ENCODE data around the gene ALS2CL.
"Not testable (repeated sequence)": the region's sequence is repeated elsewhere in the genome, so short reads cannot be mapped to it uniquely, and the experiment has no call there.

ALS2CL gene, protein sequence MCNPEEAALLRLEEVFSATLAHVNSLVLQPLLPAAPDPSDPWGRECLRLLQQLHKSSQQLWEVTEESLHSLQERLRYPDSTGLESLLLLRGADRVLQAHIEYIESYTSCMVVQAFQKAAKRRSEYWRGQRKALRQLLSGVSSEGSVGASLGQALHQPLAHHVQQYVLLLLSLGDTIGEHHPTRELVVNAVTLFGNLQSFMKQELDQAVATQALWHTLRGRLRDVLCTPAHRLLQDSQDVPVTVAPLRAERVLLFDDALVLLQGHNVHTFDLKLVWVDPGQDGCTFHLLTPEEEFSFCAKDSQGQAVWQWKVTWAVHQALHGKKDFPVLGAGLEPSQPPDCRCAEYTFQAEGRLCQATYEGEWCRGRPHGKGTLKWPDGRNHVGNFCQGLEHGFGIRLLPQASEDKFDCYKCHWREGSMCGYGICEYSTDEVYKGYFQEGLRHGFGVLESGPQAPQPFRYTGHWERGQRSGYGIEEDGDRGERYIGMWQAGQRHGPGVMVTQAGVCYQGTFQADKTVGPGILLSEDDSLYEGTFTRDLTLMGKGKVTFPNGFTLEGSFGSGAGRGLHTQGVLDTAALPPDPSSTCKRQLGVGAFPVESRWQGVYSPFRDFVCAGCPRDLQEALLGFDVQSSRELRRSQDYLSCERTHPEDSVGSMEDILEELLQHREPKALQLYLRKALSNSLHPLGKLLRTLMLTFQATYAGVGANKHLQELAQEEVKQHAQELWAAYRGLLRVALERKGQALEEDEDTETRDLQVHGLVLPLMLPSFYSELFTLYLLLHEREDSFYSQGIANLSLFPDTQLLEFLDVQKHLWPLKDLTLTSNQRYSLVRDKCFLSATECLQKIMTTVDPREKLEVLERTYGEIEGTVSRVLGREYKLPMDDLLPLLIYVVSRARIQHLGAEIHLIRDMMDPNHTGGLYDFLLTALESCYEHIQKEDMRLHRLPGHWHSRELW

DNA sequence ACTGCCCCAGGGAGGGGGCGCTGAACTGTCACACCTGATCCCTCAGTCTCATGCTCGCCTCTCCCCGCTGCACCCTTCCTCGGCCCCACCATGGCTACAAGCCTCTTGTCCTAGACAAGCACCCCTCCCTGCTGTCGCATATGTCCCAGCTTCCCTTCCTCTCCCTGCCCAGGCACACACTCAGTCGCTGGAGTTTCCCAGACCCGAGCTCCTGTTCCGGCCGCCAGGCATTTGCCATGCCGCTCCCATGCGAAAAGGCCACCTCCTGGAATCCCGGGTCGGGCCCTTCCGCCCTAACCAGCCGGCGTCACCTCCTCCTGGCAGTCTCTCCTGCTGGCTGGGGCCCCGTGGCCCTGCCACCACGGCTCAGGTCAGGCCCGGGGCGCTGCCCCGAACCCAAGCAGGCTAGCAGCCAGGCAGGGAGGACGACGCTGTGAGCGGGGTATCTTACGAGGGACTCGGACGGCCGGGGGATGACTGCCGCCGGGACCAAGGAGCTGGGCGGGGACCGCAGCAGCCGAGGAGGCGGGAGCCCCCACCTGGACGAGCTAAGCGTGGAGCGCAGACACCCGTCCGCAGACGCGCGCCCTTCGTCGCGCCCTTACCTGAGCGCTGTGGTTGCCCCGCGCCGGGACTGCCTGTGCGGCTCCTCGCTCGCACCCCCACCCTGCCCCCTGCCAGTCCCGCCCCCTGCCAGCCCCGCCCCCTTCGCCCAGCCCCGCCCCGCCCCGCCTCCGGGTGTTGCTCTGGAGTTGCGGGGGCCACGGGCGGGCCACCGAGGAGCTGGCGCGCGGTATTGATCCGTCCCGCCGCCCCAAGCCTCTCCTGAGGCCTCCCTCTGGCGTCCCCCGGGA, at the start of gene ALS2CL:
Gene ALS2CL, minus strand, starts transcription at position 642 of the 854 bp plus-strand sequence. CDS start 4,239 bp downstream, outside the sequence.
- Histone ChIP-seq H3K27me3 (ENCODE audit: control insufficient read depth, insufficient read depth, low read length) (peaks cover 21% of the 10 kb centered on the region), H3K36me3 (ENCODE audit: control insufficient read depth, low read depth, low read length) (no peaks in the 10 kb centered on the region), H3K9ac (ENCODE audit: low read length) (no peak within 1 kb of the TSS), H3K27ac (ENCODE audit: low read length) (no peak within 1 kb of the TSS), H3K4me3 (ENCODE audit: low read length) (peak within 1 kb of the TSS; percentile 55), H3K9me3 (ENCODE audit: control insufficient read depth, low read depth, low read length) (no peaks in the 10 kb centered on the region), H3K4me1 (ENCODE audit: control insufficient read depth, low read depth, low read length) (peaks cover 9% of the 10 kb centered on the region)

DNA sequence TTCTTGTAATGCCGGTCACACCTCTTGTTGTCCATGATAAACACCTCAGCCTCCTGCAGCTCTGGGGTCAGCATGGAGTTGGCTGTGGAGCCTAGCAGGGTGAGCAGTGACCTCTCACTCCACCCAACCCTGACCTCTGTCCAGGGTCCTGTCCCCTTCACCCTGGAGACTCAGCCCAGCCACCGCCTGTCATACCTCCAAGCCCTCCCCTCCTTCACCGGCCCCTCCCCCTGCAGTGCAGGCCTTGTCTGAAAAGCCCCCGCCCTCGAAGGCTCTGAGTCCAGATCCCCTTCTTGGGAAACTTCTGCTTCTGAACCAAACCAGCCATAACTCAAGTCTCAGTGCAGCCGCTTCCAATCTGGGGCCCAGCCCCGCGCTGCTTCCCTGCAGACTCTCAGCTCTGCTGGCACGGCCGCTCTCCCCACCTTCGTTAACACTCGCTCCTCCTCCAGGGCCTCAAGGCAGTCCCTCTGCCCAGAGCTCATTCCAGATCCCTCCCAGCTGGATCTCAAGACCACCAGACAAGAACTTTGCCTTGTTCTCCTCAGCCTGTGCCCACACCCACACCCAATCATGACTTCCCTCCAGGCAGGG, 49.6 kb upstream of the ALS2CL start:
- H3K27ac ChIP-seq (ENCODE audit: low read length), result no peak overlapping the region

DNA sequence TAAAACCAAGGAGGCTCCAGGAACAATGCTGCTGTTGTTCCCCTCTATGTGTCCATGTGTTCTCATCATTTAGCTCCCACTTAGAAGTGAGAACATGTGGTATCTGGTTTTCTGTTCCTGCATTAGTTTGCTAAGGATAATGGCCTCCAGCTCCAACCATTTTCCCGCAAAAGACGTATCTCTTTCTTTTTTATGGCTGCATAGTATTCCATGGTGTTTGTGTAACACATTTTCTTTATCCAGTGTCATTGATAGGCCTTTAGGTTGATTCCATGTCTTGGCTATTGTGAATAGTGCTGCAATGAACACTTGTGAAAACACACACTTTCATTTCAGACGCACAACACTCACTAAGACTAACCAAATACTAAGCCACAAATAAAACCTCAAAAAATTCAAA, 46.1 kb upstream of the ALS2CL start:
- not testable (repeated sequence) for H3K9ac ChIP-seq (ENCODE audit: low read length); H3K4me1 ChIP-seq (ENCODE audit: control insufficient read depth, low read depth, low read length); H3K36me3 ChIP-seq (ENCODE audit: control insufficient read depth, low read depth, low read length); H3K9me3 ChIP-seq (ENCODE audit: control insufficient read depth, low read depth, low read length); H3K27me3 ChIP-seq (ENCODE audit: control insufficient read depth, insufficient read depth, low read length); H3K4me3 ChIP-seq (ENCODE audit: low read length); H3K27ac ChIP-seq (ENCODE audit: low read length)

More for the DNA sequence above, 49.6 kb upstream of the ALS2CL start:
- no peaks in the 10 kb centered on the region for H3K36me3 ChIP-seq (ENCODE audit: control insufficient read depth, low read depth, low read length)
- no peak overlapping the region for H3K4me3 ChIP-seq (ENCODE audit: low read length)
- H3K9me3 ChIP-seq (ENCODE audit: control insufficient read depth, low read depth, low read length), result no peaks in the 10 kb centered on the region
- no peaks in the 10 kb centered on the region for H3K27me3 ChIP-seq (ENCODE audit: control insufficient read depth, insufficient read depth, low read length)
- no peak overlapping the region for H3K9ac ChIP-seq (ENCODE audit: low read length)
- H3K4me1 ChIP-seq (ENCODE audit: control insufficient read depth, low read depth, low read length), result no peaks in the 10 kb centered on the region

DNA sequence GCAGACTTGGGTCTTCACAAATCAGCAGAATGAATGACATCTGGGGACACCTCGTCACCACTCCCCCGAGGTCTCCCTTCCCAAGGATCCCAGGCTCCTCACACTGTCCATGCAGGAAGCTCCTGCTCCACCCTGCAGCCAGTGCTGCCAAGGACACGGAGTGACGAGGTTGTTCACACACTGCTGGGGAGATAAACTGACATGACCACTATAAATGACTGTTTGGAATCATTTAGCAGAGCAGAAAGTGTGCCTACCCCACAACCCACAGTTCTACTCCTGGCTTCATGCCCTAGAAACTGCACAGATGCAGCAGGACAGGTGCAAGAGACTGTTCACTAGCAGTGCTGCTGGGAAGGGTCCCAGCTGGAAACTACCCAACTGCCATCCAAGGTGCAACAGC, 43.9 kb upstream of the ALS2CL start:
- Histone ChIP-seq H3K4me1 (ENCODE audit: control insufficient read depth, low read depth, low read length) (no peaks in the 10 kb centered on the region), H3K27ac (ENCODE audit: low read length) (no peak overlapping the region), H3K9me3 (ENCODE audit: control insufficient read depth, low read depth, low read length) (no peaks in the 10 kb centered on the region), H3K4me3 (ENCODE audit: low read length) (no peak overlapping the region), H3K27me3 (ENCODE audit: control insufficient read depth, insufficient read depth, low read length) (no peaks in the 10 kb centered on the region), H3K36me3 (ENCODE audit: control insufficient read depth, low read depth, low read length) (no peaks in the 10 kb centered on the region), H3K9ac (ENCODE audit: low read length) (no peak overlapping the region)

DNA sequence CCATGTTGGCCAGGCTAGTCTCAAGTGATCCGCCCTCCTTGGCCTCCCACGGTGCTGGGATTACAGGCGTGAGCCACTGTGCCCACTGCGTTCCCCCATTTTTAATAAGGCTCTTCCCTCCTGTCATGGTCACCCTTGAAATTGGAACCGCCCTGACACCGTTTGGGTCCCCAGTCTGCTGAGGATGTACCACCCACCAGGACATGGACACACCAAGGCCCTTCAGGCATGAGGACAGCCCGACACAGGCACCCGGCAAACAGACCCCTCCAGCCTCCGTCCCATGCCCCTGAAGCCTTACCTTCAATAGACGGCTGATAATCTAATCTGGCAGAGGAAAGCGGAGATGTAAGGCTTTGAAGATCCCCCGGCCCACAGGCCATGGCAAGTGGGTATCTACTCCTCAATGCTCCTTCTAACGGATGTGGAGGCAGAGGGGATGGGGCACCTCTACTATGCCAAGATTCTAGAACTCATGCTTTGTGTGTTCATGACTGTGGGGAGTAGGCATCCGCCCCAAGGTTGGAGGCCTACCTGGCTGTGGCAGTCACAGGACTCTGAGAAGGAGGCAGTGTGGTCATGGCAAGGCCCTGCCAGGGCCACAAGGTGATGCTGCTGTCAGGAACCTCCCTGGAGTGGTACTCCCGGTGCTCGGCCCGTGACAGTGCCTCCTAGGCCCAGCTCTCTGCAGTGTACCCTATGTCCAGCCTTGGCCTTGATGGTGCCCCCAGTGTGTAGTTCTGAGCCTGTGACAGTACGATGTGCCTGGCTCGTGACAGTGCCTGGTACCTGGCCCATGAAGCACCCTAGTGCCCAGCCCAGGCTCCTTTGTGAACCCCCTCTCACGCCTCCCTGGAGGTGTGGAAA, 42.8 kb upstream of the ALS2CL start:
- no peak overlapping the region for H3K9ac ChIP-seq (ENCODE audit: low read length)
- no peaks in the 10 kb centered on the region for H3K4me1 ChIP-seq (ENCODE audit: control insufficient read depth, low read depth, low read length)
- no peaks in the 10 kb centered on the region for H3K36me3 ChIP-seq (ENCODE audit: control insufficient read depth, low read depth, low read length)
- no peaks in the 10 kb centered on the region for H3K9me3 ChIP-seq (ENCODE audit: control insufficient read depth, low read depth, low read length)
- no peak overlapping the region for H3K4me3 ChIP-seq (ENCODE audit: low read length)
- no peaks in the 10 kb centered on the region for H3K27me3 ChIP-seq (ENCODE audit: control insufficient read depth, insufficient read depth, low read length)
- H3K27ac ChIP-seq (ENCODE audit: low read length), result no peak overlapping the region

DNA sequence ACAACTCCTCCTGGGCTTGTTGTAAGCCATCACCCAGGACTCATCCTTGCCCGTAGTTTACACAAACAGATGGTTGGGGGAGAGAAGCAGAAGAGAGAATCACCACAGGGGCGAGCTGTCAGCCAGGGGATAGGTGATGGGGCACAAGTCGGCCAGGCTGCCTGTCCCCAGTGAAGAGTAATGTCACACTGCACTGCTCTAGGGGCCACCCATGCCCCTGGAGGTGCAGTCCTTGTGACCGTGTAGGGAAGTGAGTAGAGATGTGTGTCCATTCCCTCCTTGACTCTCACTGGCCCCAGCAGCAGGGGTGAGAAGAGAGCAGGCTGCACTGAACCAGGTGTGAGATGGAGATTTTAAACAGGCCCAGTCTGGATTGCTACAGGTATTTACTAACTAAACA, 41.3 kb upstream of the ALS2CL start:
- Histone ChIP-seq H3K27ac (ENCODE audit: low read length) (no peak overlapping the region), H3K27me3 (ENCODE audit: control insufficient read depth, insufficient read depth, low read length) (no peaks in the 10 kb centered on the region), H3K4me1 (ENCODE audit: control insufficient read depth, low read depth, low read length) (no peaks in the 10 kb centered on the region), H3K36me3 (ENCODE audit: control insufficient read depth, low read depth, low read length) (no peaks in the 10 kb centered on the region), H3K4me3 (ENCODE audit: low read length) (no peak overlapping the region), H3K9me3 (ENCODE audit: control insufficient read depth, low read depth, low read length) (no peaks in the 10 kb centered on the region), H3K9ac (ENCODE audit: low read length) (no peak overlapping the region)

DNA sequence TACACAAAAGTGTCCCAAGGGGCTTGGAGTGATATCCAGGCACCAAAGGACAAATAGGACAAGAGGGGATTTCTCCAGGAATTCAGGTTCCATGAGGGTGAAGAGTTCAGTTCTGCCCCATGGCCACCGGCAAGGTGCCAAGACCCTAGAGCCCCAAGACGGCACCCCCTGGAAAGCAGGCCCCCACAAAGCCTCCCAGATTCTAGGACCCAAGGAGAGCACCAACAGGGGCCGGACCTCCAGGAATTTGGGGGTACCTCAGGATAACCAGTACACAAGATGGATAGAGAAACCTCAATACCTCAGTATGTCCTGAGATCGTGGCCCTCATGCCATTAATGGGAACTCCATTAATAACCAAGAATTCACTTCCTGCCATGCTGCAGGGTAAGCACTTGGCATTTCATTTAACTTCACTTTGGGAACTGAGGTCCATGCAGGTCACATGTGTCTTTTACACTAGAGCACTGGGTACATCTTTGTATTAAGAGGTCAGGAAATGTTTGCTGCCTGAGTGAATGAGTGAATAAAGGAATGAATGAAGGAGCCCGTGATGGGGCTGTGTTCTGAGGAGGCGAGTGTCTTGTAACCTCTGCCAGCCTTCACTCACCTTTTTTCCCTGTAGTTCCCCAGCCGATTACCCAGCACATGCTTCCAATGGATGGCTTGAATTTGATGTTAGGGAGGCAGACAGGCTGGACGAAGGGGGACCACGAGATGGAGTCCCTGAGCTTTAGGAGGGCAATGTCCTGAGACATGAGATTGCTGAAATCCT, 39.7 kb upstream of the ALS2CL start:
- no peaks in the 10 kb centered on the region for H3K4me1 ChIP-seq (ENCODE audit: control insufficient read depth, low read depth, low read length)
- no peaks in the 10 kb centered on the region for H3K36me3 ChIP-seq (ENCODE audit: control insufficient read depth, low read depth, low read length)
- no peak overlapping the region for H3K9ac ChIP-seq (ENCODE audit: low read length)
- no peaks in the 10 kb centered on the region for H3K27me3 ChIP-seq (ENCODE audit: control insufficient read depth, insufficient read depth, low read length)
- no peaks in the 10 kb centered on the region for H3K9me3 ChIP-seq (ENCODE audit: control insufficient read depth, low read depth, low read length)
- H3K27ac ChIP-seq (ENCODE audit: low read length), result no peak overlapping the region
- H3K4me3 ChIP-seq (ENCODE audit: low read length), result no peak overlapping the region

DNA sequence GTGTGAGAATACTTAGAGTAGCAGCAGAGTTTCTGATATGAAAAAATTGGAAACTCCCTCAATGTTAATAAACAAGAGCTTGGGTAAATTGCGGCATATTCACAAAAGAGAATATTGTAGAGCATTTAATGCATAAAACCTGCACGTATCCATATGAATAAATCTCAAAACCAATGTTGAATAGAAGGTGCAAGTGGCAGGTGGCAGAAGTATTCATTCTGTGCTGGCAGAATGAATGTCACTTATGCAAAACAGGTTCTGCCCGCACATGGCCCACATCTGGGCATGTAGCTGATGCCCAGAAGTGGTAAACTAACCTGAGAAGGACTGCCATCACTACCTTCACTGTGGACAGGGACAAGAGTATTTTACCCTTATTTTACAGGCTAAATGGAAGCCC, 38.3 kb upstream of the ALS2CL start:
- H3K4me3 ChIP-seq (ENCODE audit: low read length), result no peak overlapping the region
- H3K9ac ChIP-seq (ENCODE audit: low read length), result no peak overlapping the region
- H3K36me3 ChIP-seq (ENCODE audit: control insufficient read depth, low read depth, low read length), result no peaks in the 10 kb centered on the region
- no peak overlapping the region for H3K27ac ChIP-seq (ENCODE audit: low read length)
- H3K9me3 ChIP-seq (ENCODE audit: control insufficient read depth, low read depth, low read length), result no peaks in the 10 kb centered on the region
- no peaks in the 10 kb centered on the region for H3K27me3 ChIP-seq (ENCODE audit: control insufficient read depth, insufficient read depth, low read length)
- H3K4me1 ChIP-seq (ENCODE audit: control insufficient read depth, low read depth, low read length), result peaks cover 2% of the 10 kb centered on the region

DNA sequence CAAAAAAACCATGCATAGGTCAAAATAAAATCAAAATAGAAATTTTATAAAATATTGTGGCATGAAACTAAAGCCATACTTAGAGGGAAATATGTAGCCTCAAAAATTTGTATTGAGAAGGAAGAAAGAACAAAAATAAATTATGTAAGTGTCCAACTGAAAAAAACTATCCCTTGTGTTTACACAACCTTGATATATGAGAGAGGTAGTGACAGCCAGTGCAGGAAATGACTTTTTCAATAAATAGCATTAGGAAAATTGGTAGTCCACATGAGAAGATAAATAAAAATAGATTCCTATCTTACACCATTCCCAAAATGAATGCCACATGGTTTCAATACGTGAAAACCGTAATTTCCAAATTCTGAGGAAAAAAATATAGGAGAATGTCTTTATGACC, 37.3 kb upstream of the ALS2CL start:
- H3K27me3 ChIP-seq (ENCODE audit: control insufficient read depth, insufficient read depth, low read length), result no peaks in the 10 kb centered on the region
- H3K4me3 ChIP-seq (ENCODE audit: low read length), result no peak overlapping the region
- no peaks in the 10 kb centered on the region for H3K9me3 ChIP-seq (ENCODE audit: control insufficient read depth, low read depth, low read length)
- no peak overlapping the region for H3K27ac ChIP-seq (ENCODE audit: low read length)
- H3K9ac ChIP-seq (ENCODE audit: low read length), result no peak overlapping the region
- H3K36me3 ChIP-seq (ENCODE audit: control insufficient read depth, low read depth, low read length), result no peaks in the 10 kb centered on the region
- H3K4me1 ChIP-seq (ENCODE audit: control insufficient read depth, low read depth, low read length), result peaks cover 8% of the 10 kb centered on the region

DNA sequence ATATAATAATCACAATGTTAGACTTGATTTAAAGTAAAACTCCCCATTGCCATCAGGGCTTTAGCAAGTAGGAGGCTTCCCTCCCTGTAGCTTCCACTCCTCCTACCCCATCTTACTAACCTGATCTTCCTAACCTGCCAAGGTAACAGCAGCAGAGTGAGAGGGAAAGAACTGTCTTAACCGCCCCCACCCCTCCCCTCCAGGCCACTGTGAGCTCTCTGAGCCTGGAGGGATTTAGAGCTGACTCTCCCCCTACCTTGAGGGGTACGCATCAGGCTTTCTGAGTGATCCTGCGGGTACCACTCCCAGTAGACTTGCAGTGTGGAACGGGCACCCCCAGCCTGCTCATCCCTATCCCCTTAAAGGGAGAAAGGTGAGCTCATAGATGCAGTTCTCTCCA, 35.6 kb upstream of the ALS2CL start:
- no peaks in the 10 kb centered on the region for H3K27me3 ChIP-seq (ENCODE audit: control insufficient read depth, insufficient read depth, low read length)
- H3K4me1 ChIP-seq (ENCODE audit: control insufficient read depth, low read depth, low read length), result peaks cover 8% of the 10 kb centered on the region
- no peak overlapping the region for H3K27ac ChIP-seq (ENCODE audit: low read length)
- no peaks in the 10 kb centered on the region for H3K9me3 ChIP-seq (ENCODE audit: control insufficient read depth, low read depth, low read length)
- no peak overlapping the region for H3K9ac ChIP-seq (ENCODE audit: low read length)
- H3K36me3 ChIP-seq (ENCODE audit: control insufficient read depth, low read depth, low read length), result no peaks in the 10 kb centered on the region
- no peak overlapping the region for H3K4me3 ChIP-seq (ENCODE audit: low read length)

All from iPS-18a (cell line).